DMS 273 (cell line): Measurements from ENCODE around the gene MISFA.
"Not testable (repeated sequence)": the region's sequence is repeated elsewhere in the genome, so short reads cannot be mapped to it uniquely, and the experiment has no call there.

Experiments used
- DNase-seq: peaks from one replicate; lab custom pipeline; 2025; ENCODE audit not compliant: unreplicated experiment; lab: John Stamatoyannopoulos, UW

Gene MISFA

DNA sequence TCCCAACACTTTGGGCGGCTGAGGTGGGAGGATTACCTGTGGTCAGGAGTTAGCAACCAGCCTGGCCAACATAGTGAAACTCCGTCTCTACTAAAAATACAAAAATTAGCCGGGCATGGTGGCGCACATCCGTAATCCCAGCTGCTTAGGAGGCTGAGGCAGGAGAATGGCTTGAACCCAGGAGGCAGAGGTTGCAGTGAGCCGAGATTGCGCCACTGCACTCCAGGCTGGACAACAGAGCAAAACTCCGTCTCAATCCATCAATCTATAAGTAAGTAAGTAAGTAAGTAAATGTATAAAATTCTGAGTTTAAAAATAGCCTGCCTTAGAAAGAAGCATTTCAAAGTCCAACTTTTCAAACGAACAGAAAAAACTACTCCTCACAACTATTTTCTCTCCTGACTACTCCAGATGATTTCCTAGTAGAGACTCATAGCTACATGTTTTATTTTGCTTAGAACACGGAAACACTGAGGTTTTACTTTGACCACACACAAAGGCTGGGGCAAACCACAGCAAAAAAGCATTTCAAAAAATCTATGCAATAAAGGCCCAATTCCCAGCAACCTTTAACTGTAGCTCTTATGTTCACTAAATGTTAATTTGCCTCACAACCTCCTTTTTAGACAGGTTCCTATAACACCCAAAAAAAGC is 18.2 kb downstream of the MISFA start:
- DNase-seq: no peak

DNA sequence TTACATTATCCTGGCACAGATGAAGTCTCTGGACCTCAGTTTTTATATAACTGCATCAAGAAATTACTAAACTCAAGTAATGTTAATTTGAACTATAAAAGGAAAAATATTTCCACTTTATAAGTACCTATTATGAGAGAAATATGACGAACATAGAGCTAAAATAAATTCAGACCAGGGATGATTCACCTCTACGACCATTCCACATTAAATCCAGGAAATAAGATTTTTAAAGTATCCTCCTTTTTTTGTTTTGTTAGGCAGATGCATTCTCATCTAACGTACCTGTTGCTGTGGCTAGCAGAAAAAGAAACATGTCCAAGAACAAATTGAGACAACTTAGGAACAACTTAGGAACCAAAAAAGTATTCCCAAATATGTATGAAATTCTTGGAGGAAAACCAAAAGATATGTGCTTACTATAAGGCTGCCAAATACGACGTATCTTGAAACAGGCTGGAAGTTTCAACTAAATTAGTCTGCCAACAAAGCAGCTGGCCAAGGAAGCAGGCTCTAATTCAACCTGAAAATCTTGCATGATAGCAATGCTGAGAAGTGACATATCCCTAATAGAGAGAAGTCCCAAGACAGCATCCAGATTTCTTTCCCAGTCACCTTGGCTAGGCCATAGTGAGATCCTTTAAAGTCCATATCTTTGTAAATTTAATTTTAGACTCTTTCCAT is 18.9 kb downstream of the MISFA start:
- DNase-seq: no peak

DNA sequence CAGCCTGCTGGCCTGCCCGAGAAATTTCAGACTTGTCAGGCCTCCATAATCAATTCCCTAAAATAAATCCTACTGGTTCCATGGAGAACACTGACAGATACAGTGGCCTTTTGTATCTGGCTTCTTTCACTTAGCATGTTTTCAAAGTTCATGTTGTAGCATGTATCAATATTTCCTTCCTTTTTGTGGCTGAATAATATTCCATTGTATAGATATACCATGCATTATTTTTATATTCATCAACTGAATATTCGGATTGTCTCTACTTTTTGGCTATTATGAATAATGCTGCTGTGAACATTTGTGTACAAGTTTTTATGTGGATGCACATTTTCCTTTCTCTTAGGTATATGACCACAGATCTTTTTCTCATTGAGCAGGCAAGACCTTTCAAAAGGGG is 24.1 kb downstream of the MISFA start:
- no peak for DNase-seq

DNA sequence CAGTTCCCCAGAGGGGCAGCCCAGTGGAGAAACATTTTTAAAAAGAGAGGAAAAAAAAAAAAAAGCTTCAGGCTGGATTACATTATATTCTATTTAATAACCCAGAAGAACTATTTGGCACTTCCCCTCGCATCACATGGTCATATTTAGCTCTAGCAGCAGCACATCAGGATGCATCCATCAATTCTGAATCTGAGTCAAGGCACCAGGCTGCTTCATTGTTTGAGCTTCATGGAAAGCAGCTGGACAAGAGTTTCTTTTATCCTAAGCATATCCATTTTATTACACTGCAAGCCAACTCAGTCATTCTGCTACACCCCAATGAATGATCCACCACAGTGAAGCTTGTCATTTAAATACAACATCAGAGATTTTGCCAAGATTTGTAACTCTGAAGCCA is 24.6 kb downstream of the MISFA start:
- no peak for DNase-seq

DNA sequence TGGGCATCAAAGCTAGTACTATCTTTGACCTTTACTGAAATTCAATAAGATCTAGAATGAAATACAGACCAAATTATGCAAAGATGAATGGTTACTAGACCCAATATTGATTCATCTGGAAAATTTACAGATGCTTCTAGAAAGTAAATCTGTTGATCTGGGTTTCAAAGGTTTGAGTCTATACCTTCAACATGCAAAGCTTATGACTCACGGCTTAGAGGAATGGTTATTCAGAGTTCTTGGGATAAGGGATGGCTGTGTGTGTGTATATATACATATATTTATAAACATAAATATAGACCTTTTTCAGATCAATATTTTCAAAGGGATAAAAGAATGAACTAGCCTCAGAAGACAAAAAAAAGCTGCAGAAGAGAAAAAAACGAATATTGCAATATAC is 33.3 kb downstream of the MISFA start:
- DNase-seq: no peak

DNA sequence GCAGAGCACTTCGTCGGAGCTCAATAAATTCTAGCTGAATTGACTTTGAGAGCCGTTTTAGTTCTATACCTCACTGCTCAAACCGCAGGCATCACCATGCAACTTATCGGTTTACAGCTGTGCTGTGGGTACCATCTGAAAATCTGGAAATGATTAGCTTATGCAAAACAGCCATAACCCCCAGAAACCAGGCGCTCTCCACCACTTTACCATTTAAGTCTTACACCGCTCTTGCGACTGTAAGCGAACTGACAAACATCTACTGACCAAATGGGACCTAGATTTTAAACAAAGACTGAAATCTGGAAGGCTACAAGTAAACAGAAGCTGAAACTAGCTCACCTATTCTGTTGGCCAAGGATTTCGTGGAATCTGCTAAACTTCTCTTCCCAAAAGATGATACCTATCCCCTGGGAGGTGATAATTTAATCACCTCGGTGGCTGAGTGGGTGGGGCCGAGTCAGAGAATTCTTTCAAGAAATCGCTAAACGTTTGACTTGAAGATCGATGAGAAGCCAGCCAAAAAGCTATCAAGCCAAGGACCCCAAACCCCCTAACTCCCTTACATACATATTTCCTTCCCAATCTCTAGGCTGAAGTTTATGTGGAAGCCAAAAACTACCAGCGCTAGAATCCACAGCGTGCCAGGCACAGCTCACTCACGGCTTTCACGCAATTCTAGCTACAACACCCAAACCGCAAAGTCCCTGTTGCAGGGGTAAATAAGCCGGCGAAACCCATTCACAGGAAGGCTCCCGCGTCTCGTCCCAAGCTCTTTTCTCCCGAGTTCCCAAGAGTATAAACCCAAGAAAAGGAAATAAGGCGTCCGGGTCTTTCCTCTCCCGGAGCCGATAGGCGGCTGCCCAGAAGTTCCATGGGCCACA is 33.9 kb downstream of the MISFA start:
- DNase-seq: peak; percentile 53

DNA sequence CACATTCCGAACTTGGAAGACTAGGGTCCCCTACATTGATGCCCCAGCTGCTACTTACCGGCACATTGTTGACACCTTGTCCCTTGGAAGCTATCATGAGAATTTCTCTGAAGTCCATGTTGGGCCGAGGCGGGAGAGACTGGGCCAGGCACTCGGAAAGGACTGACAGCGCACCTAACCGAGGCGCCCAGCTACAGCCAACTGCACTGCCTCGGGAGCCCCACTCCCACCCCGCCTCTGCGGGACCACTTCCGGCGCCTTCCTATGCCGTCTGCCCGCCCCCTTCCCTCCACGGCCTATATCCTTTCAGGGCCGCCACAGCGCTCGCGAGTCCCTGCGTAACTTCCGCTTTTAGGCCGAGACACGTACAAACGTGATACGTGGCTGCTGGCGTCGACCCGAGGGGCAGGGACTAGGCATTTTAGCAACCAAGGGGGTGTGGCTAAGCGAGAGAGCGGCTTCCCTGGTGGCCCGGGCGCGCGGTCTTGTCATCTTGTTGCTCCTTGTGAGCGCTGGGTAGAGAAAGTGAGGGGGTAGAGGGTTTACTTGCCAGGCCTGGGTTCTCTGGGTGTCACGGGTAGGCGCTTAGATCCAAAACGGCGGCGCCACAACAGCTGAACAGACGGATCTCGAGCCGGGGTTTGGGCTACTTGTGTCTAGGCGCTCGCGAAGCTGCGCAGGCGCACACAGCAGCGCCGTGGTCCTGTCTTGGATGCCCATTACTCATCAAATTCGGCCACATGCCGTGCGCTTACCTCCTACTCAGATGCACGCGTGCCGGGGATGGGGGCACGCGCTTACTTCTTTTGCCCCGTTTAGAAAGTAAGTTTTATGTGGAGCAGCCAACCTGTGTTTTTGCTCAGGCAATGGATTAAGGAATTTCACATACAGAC is 34.8 kb downstream of the MISFA start, which contains the start of gene SPTY2D1:
Gene SPTY2D1, minus strand, starts transcription at position 203 of the 893 bp plus-strand sequence. Its CDS starts 85 bp downstream, at position 118.
- DNase-seq: peak; percentile 98

DNA sequence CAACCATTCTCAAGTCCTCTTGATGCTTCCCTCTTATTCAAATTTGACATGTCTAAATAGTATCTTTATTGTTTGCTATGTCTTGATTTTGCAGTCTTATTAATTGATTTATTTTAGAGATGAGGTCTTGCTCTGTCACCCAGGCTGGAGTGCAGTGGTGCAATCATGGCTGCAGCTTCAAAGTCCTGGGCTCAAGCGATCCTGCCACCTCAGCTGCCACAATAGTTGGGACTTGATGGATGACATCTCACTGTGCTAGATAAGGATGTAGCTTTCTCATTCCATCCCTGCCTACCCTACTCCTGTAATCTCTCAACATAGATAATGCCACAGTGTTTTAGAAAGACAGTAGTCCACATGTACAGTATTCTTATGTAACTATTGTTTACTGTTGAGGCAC is 42.1 kb downstream of the MISFA start:
- no peak for DNase-seq

DNA sequence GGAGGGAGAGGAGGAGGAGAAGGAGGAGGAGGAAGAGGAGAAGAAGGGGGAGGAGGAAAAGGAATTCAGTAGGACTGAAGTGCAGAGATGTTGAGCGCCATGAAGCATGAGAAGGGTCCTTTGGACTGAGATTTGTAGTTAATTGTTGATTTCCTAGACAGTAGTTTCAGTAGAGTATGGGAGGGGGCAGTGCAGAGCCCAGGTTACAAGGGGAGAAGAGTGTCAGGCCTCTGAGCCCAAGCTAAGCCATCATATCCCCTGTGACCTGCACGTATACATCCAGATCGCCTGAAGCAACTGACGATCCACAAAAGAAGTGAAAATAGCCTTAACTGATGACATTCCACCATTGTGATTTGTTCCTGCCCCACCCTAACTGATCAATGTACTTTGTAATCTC is 43.4 kb downstream of the MISFA start:
- not testable (repeated sequence) for DNase-seq

DNA sequence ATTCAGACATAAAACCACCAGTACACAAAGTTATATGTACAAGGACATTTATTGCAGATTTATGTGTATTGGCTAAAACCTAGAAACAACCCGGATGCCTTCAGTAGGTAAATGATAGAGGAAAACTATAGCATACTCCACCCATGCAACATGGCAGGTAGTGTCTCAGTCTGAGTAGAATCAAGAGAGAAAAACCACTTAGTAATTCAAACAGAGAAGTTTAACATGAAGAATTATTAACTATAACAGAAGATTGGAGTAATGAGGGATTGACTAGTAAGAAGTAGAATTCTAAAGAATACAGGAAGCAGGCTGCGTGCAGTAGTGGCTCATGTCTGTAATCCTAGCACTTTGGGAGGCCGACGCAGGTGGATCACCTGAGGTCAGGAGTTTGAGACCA is 50.8 kb downstream of the MISFA start:
- no peak for DNase-seq

DNA sequence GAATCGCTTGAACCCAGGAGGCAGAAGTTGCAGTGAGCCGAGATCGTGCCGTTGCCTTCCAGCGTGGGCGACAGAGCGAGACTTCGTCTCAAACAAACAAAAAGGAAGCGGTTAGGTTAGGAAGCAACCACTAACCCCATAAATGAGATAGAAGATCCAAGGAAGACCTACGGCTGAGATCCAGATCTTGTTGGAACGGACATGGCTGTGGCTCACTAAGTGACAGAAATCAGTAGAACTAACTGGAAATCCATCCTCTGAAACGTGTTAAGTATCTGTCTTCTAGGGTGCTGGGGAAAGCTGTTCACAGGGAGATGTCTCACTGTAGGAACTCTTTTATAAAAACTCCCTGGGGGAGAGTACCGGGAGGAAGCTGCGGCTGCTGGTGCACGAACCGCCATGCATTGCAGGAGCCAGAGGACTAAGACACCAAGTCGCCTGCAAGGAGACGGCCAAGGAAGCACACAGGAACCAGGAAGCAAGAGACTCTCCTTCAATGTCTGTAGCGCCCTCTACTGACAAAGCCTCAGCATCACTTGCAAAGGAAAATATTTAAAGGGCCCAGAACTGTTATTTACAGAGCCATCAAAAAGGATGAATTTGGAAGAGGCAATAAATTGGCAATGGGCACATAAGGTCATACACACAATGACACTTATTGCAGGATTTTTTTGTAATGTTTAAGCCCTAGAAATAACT is 51.4 kb downstream of the MISFA start:
- peak; percentile 50 for DNase-seq
